MM.1S (cell line): ENCODE data around the gene PEX1.

ENCODE experiments used
- EZH2 ChIP-seq: fragments of 300-600 bp; sonication (generic); optimal IDR thresholded peaks from 2 replicates; pipeline ENCODE3; 2017; ENCODE audit warnings: low read depth, mild to moderate bottlenecking, antibody characterized with exemption, low read length, mixed read lengths
- TF ChIP-seq, protein P1 (sequence below): fragments of 300-600 bp; sonication (generic); IDR thresholded peaks from 2 replicates; pipeline ENCODE4 v1.5.1; 2016; ENCODE audit warnings: antibody characterized with exemption, low read length, mixed read lengths

DNA sequence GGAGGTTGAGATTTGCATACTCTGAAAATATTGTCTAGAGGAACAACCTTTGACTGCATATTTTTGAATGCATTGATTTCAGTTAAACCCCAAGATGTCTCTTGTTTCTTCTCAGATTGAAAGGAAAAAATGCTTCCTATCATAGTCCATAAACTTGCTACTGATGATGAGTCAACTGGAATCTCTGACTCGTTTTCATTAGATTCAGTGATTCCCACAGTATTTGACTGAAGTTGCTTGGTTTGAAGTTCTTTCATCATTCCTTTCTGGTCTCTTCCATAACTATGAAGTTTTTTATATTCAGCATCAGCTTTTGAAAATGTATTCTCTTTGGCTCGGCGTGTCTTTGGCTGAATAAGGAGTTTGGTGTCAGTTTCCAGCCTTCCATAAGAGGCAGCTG is 10.7 kb downstream of the PEX1 start:
- TF ChIP-seq, protein P1, sequence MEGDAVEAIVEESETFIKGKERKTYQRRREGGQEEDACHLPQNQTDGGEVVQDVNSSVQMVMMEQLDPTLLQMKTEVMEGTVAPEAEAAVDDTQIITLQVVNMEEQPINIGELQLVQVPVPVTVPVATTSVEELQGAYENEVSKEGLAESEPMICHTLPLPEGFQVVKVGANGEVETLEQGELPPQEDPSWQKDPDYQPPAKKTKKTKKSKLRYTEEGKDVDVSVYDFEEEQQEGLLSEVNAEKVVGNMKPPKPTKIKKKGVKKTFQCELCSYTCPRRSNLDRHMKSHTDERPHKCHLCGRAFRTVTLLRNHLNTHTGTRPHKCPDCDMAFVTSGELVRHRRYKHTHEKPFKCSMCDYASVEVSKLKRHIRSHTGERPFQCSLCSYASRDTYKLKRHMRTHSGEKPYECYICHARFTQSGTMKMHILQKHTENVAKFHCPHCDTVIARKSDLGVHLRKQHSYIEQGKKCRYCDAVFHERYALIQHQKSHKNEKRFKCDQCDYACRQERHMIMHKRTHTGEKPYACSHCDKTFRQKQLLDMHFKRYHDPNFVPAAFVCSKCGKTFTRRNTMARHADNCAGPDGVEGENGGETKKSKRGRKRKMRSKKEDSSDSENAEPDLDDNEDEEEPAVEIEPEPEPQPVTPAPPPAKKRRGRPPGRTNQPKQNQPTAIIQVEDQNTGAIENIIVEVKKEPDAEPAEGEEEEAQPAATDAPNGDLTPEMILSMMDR: no peak
- TF ChIP-seq EZH2: no peak
